GM21367 (cell line): ENCODE data around the gene LHX2.
A peak's percentile ranks its signal among the peaks of the same experiment; 100 is the strongest.
"Not testable (repeated sequence)": the region's sequence is repeated elsewhere in the genome, so short reads cannot be mapped to it uniquely, and the experiment has no call there.

Experiments
- ATAC-seq: cut with Tn5 transposase; IDR thresholded peaks from one replicate; pipeline ENCODE4 v1.9.1; 2021; ENCODE audit not compliant: unreplicated experiment

LHX2 gene, protein sequence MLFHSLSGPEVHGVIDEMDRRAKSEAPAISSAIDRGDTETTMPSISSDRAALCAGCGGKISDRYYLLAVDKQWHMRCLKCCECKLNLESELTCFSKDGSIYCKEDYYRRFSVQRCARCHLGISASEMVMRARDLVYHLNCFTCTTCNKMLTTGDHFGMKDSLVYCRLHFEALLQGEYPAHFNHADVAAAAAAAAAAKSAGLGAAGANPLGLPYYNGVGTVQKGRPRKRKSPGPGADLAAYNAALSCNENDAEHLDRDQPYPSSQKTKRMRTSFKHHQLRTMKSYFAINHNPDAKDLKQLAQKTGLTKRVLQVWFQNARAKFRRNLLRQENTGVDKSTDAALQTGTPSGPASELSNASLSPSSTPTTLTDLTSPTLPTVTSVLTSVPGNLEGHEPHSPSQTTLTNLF

DNA sequence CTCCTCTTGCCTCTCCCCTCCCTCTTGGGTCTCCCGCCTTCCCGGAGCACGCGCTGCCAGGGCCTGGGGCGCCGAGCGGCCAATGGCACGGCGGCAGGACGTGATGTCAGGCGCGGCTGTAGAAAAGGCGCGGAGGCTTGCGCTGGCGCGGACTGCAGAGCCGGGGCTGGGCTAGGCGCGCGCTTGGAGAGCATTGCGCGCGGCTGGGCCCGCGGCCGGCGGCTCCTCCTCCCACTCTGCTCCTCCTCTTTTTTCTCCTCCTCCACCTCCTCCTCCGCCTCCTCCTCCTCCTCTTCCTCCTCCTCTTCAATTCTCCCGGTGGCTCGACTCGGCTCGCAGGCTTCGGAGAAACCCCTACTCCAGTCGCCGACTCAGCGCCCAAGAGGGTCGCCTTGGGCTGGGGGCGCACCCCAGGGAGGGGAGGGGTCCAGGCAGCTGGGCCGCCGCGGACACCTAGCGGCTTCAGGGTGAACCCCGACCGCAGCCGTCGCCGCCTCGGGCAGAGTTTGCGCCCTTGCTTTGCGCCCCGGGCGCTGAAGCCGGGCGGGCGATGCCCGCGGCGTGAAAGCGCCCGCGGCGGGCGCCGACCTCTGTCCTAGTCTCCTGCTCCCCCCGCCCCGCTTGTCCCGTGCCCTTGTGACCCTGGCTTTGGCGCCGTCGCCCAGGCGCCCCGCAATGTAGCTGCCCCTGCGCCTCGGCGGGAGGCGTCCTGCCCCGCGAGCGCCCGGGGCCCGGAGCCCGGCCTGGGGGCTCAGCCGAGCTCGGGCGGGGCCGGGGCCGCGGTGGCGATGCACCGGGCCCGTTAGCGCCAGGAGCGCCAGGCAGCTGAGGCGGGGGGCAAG lies at the start of gene LHX2:
Gene LHX2 (plus strand): TSS at position 309 of the 842 bp plus-strand sequence. CDS start 581 bp downstream, outside the sequence.
- no peak for ATAC-seq

DNA sequence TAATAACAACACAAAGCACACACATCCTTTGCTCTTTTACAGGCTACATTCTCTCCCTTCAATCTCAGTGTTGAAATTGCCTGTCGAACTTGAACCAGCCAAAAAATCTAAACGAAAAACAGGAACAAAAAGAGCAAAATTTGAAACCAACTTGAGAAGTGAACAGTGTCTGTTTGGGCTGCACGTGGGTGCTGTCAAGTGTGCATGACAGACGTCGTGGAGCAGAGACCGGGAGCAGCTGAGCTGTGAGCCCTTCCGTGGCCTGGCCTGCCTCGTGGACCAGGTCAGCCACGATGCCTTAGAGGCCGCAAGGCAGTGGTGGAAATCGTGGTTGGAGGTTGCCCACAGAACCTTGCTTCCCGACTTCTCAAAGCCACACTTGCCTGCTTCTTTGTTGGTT lies 46.8 kb upstream of the LHX2 start:
- ATAC-seq = no peak

DNA sequence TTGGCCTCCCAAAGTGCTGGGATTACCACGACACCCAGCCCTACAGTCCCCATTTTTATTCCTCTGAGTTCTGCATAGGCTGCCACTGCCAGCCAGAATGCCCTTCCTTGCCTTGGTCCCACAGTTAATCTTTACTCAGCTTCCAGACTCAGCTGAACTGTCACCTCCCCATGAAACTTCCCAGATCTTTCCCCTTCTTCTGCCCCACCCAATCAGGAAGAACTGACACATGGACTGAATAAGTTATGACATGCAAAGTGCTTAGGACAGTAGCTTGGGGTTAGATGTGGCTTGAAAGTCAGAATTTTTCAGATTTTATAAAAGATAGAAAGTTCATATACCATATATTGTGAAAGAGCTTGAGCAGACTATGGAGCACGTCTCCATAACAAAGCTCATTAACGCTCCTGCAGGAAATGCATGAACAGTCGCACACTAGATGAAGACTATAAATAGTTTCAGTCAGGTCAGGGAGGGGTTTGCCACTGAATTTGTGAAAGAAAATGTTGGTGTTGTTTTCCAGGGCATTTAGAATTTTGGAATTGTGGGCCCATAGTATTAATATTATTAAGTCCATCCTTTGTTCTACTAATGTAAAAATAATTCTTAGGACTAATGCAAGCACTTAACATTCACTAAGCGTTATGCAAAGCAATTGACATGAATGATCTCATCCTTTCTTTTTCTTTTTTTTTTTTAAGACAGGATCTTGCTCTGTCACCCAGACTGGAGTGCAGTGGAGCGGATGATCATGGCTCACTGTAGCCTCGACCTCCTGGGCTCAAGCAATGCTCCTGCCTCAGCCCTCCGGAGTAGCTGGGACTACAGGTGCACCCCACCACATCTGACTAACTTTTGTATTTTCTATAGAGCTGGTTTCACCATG lies 45.5 kb upstream of the LHX2 start:
- ATAC-seq = no peak

DNA sequence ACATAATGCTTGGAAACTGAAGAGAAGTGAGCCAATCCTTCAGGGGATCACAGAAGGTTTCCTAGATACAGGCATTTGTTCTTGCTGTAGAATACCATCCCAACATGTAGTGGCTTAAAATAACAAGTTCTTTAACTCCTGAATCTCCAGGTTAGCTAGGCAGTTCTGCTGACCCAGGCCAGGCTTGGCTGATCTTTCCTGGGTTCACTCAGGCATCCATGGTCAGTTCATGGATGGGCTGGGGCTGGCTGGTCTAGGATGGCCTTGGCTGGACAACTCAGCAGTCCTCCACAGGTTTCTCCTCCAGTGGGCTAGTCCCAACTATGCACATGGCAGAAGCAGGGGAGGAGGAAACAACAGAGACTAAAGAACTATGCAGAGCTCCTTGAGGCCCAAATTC lies 44.2 kb upstream of the LHX2 start:
- ATAC-seq = no peak

DNA sequence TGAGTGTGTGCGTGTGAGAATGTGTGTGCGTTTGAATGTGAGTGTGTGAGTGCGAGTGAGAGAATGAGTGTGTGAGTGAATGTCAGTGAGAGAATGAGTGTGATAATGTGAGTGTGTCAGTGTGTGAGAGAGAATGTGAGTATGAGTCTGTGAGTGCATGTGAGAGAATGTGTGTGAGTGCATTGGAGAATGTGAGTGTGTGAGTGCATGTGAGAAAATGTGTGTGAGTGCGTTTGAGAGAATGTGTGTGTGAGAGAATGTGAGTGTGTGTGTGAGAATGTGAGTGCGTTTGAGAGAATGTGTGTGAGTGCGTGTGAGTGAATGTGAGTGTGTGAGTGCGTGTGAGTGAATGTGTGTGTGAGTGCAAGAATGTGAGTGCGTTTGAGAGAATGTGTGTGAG lies 39.0 kb upstream of the LHX2 start:
- ATAC-seq = no peak

DNA sequence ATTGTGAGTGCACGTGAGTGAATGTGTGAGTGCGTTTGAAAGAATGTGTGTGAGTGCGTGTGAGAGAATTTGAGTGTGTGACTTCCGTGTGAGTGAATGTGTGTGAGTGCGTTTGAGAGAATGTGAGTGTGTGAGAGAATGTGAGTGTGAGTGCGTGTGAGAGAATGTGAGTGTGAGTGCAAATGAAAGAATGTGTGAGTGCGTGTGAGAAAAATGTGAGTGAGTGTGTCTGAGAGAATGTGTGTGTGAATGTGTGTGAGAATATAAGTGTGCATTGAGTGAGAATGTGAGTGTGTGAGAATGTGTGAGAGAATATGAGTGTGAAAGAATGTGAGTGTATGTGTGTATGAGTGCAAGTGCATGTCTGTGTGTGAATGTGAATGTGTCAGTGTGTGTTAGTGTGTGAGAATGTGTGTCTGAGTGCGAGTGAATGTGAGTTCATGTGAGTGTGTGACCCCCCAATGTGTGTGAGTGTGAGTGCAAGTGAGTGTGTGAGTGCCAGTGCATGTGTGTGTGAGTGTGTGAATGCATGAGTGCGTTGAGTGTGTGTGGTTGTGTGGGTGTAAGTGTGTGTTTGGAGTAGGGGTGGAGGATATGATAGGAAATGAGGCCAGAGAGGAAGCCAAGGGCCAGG lies 37.9 kb upstream of the LHX2 start:
- ATAC-seq = no peak

DNA sequence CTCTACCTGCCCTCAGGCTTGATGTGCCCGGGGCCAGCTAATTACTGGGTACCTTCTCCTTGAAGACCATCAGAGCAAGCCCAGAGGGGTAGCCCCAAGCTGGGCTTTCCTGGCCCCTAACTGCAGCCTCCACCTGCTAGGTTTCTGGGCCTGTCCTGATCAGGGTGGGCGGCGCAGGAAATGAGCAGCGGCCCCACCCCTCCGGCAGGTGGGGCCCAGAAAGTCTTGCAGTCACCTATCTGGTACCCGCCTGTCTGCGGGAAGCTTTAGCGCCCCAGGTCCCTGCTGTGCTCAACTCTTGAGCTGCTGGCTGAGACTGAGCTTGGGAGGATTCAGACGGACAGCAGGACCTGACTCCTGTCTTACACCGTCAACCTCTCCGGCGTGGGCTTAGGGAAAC lies 37.1 kb upstream of the LHX2 start:
- no peak for ATAC-seq

DNA sequence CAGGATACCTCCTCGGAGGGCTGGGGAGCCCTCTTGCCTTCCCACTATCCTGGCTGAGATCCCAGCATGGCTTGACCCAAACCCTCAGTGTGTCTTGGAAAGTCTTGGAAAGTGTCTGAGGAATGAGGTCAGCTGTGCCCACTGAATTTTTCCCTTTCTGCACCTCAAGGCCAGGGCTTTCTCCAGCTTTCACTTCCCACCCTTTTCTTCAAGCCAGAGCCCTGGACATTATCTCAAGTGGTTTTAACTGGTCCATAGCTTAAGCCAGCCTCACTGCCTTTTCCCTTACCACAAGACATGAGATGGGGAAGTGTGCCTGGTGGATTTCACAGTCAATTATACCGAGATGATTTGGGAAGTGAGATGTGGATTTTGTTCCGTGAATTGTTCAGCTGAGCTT lies 35.7 kb upstream of the LHX2 start:
- no peak for ATAC-seq

DNA sequence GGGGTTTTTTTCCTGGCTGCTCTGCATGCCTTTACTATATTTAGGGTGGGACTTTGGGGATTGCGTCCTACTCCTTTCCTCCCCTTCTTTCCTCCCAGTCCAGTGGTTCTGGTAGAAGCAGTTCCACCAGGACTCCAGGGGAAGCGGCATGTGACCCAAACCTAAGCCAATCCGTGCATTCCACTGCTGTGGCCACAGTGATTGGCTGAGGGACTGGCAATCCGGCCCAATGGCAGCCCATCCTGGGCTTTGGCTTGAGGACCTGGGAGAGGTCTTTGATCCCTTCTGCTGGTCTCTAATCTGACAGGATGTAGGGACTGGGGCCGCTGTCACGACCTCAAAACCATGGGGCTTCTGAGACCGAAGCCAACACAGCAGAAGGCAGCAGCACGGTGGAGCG lies 35.0 kb upstream of the LHX2 start:
- ATAC-seq = not testable (repeated sequence)

DNA sequence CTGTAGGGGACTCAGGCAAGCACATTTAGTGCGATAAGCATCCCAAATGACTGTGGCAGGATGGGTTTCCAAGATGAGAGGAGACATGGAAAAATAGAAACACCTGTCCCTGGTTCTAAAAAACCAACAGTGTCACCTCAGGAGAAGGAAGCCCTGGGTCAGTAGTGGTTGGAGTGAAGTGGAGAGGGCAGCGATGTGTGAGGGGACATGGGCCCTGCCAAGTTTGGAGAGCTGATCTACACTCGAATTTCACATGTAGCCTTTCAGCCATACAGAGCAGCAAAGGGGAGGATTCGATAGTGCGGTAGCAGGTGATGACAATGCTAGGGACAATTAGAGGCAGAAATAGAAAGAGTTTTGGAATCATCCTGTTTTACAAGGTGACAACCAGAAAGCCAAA lies 32.6 kb upstream of the LHX2 start:
- no peak for ATAC-seq

DNA sequence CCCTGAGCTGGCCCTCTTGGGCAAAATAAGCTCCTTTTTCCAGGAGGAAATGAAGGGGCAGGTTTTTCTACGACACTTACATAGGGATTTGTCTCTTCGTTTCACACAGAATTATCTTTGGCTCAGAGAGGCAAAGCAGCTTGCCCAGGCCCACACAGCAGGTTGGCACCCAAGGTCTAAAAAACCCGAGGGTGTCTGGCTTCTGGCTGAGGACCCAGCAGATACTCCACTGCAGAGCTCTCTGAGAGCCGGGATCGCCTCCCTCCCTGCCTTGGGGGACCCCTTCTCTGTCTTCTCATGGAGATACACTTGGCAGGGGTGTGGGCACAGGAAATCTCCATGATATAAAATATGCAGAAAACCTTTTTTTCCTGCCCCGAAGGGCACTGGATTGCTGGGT lies 29.0 kb upstream of the LHX2 start:
- ATAC-seq = no peak

DNA sequence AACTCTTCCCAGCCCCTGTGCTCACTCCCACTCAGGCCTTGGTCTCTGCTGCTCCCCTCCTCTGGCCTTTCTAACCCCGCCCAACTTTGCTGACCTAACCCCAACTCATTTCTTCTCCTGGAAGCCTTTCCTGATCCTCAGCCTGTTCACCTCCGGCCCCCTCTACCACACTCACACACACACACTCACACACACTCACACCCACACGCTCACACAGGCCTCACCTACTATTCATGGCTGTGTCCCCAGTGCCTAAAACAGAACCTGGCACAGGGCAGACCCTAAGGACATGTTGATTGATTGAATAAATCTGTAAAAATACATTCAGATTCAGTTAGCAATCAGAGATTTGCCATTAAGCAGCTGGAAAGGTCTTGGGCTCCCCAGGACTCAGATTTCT lies 28.5 kb upstream of the LHX2 start:
- no peak for ATAC-seq

DNA sequence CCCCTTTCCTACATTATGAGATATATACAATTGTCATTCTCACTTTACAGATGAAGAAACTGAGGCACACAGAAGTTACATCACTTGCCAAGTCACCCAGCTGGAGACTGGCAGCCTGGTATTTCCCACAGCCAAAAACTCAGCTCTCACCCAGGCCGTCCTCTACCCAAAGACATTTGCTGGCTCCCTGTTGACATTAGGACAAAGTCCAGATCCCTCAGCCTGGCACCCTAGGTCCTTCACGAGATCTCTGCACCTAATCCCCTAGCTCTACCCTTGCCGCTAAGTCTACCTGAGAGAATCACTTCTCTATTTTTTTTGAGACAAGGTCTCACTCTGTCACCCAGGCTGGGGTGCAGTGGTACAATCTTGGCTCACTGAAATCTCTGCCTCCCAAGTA lies 26.8 kb upstream of the LHX2 start:
- ATAC-seq = no peak

DNA sequence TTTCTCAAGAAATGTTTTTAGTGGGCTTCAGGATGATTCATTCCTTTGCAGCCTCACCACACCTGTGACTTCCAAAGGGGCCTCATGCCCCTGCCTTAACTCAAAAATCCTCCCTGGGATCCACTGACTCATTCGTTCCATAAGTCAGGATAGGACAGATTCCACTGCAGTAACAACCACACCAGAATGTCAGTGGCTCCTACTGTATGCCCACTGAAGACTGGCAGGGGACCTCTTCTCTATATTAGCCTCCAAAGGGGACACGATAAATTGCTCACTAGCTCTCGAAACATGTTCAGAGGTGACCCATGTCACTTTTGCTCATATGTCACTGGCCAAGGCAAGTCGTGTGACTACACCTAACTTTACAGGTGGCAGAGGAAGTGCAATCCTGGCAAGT lies 25.7 kb upstream of the LHX2 start:
- no peak for ATAC-seq

DNA sequence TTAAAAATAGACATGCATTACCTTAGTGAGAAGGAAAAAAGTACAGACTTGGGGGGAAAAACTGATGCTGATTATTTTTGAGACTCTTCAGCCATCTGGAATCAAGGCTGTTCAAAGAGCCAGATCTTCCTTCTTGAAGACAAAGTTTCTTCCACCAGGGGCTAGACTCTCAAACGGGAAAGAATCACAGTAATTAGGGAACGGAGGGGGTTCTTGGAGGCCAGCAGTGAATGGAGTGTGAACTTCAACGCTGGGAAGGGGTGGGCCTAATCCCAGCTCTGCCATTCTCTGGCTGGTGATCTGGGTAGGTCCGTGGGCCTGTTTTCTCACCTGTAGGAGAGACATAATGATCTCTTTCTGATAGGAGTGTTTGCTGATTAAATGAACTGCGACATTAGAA lies 21.1 kb upstream of the LHX2 start:
- ATAC-seq = no peak

DNA sequence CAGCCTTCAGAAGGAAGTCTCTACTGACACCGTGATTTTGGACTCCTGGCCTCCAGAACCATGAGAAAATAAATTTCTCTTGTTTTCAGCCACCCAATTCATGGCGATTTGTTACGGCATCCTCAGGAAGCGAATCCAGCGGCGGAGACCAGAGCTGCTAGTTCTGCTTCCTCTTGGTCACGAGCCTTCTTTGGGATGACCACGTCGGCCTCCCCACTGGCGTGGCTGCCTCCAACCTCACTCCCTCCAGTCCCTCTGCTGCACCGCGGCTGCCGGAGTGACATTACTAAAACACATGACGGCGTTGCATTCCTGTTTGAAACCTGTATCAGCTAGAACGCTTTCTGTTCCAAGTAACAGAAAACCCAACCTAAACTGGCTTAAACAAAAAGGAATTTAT lies 18.9 kb upstream of the LHX2 start:
- ATAC-seq = not testable (repeated sequence)

DNA sequence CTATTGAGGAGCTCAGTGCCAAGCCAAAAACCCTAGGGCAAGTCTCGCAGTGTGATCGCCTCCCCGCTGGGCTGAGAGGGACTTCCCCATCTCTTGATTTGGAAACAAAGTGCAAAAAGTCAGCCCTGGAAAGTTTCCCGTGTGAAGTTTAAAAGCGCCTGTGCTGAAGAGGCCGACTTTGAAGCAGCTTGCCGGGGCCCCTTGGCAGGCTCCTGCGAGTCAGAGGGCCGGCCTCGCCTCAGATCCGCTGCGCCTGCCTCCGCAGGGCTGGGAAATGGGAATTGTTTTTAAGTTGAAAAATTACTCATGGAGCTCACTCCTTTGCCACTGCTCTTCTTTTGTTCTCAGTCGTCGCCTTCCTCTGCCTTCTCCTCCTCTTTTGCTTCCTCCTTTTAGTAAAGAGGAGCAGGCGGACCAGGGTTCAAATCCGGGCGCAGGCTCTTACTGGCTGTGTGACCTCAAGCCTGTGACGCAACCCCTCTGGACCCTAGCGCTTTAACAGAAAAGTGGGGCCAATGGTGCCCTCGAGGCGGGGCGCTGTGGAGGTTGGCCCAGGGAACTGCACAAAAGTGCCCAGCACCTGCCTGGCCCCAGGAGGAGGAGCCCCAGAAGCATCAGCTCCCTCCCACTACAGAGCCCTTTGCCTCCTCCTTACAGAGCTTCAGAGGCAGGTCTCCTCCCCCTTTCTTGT lies 14.7 kb upstream of the LHX2 start:
- ATAC-seq = peak; percentile 37

DNA sequence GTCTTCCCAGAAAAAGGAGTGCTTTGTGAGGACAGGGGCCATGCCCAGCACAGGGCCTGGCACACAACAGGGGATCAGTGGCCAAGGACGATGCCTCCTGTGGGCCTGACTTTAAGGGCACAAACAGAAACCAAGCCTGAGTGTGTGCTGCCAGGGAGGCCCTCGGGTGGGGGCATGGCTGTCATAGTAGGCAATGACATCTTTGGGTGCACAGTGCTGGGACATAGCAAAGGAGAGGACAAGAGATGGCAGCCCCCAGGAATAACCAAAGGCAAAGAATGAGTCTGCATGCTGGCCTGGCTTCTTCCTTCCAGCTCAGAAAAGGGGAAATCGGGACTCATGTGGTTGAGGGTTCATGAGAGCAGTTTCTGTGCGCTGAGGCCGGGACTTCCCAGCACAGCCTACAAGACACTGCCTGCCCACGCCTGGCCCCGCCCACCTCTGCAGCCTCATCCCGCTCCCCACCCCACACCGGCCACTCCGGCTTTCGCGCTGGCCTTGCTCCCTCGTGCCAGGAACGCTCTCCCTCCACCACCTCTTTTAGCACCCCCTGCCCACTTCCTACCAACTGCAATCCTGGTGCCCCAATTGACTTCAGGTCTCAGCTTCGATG lies 13.8 kb upstream of the LHX2 start:
- ATAC-seq = no peak

DNA sequence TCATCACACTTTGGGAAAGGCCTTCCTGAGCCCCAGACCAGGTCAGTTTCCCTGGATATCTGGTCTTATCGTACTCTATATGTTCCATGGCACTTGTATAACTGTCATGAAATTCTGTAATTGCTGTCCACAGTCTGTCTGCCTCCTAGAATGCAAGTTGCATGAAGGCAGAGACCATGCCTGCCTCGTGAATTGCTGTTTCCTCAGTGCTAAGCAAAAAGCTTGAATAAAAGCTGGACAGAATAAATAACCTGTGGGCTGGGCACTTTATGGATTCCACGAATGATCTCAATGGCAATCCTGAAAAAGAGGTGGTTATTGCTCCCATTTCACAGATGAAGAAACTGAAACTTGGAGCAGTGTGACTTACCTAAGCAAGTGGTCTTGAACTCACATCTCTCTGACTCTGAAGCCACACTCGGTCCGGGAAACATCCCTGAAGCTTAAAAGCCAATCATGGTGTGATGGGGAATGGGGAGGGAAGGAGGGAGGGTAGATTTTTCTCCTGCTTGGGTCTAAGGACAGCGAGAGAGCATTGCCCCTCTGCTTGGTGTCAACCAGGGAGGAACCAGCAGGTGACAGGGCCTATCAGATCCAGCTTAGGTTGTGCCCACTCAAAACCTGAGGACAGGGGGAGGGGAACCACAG lies 13.2 kb upstream of the LHX2 start:
- no peak for ATAC-seq
